GM21529 (cell line): ENCODE results near the gene AFG3L2.

ENCODE experiments used
- ATAC-seq: cut with Tn5 transposase; IDR thresholded peaks from one replicate; pipeline ENCODE4 v1.9.1; 2021; ENCODE audit not compliant: unreplicated experiment

Gene AFG3L2

DNA sequence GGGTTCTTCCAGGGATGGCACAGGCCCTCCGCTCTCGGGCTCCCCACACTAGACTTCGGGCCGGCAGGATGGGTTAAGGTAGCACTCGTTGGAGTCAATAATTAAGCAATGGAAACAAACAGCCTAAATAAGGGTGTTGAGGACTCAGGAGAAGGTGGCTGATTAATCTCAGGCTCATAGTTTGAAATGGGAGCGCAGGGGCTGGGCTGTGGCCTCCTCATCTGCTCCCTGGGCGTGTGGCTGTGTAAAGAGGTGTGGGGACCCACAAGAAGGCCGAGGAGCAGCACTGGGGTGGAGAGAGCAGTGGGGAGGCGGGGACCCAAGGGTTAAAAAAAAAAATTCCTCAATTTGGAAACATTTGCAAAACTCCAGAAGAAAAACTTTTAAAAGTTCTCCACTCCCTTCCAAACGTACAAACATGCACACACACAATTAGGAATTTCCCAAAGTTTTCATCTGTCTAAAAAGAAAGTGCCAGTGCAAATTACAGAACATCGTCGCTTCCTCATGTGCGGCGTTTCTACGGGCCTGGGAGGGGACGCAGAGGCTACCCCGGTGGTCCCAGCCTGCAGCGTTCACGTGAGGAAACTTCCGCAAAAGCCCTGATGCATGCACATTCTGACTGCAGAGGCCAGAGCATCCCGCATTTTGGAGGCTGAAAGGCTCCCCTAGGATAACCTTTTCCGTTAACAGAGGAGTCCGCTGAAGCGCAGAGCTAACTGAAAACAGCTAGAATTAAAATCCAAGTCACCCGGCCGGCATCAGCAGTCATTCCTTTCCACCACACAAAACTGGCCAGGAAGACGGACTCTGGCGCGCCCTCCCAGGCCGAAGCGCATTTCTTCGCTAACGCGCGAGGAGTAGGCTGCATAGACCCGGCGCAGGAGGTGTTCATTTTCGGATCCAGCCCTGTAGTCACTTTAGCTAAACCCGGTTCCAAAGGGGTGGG lies 70.0 kb downstream of the AFG3L2 start:
- peak; percentile 10 for ATAC-seq

GRCh38 chr18:12305930-12306629 lies 70.9 kb downstream of the AFG3L2 start:
- ATAC-seq, result no peak

DNA sequence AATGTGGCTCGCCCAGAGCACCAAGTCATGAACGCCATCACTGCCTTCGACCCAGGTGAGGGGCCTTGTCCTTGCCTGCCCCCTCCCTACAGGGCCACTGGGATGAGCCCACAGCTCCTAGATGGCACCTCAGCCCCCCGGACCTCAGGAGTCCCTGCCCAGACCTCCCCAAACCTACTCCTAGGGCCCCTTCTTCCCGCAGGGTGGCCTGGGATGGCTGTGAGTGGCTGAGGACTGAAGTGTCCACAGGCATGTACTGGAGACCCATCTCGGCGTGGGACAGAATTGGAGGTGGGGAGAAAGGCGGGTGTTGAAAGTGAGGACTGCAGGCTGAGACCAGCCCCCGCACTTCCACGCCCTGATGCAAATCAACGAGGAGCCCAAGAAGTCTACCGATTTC lies 71.8 kb downstream of the AFG3L2 start:
- ATAC-seq, result no peak

DNA sequence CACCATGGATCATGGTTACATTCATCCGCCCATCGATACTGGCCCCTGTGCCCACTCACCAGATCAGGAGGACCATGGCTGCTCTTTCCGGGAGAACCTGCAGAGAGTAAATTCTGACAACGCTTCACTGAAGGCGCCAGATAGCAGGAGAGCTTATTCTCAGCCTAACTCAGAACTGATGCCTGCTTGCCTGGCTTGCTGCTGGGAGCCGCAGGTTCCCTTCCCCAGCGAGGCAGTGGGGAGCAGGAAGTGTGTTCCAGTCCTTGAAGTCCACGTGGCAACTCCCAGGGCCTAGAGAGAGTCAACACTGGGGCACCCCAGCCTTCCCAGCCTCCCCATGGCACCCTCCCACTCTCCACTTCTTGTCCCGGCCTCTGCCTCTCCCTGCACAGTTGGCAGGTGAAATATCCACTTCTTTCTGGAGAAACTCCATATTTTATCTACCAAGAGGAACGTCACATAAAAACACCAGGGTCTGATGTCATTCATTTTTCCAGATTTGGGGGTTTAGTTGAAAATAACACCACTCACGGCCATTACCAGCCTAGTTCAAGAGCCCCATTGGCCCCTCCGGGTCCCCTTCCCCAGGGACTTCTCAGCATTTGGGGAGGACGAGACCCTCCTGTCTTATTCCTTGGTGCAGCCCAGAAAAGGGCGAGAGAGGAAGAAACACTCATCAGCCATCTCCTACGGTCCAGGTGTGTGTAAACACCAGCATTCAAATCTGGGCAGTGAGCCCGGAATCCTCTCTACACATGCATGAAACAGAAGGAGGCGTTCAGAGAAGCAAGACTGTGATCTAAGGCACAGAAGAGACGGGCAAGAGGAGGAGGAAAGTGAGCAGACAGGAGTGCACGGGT lies 72.4 kb downstream of the AFG3L2 start:
- ATAC-seq, result no peak

DNA sequence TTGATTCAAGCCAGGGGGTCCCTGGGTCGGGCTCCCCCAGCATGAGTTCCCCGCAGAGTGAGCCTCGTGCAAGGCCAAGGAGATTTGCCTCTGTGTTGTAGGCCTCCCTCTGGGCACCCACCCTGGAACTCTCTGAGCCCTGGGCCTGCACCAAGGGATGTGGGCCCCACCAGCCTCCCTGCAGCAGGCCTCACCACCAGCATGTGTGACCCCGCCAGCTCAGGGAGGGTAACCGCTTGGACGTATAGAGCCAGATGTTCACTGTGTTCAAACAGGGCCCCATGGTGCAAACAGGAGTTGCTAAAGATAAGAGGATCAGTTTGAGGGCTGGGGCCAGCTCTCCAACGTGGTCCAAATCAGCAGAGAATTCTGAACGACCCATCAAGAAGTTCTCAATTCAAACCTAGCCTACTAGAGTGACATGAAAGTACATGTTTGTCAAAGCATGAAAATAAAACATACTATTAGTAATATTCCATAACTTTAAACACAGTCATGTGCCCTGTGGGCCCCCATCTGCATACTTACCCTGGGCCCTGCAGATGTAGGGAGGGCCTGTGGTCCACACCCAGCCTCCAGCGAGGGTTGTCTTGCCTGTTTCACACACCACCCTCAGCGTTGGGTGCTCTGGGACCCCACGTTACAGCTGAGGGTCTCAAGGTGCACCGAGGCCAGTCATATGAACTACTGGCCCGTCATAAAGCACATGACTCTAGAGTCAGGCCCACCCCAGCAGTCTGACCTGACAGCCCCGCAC lies 74.5 kb downstream of the AFG3L2 start:
- no peak for ATAC-seq

DNA sequence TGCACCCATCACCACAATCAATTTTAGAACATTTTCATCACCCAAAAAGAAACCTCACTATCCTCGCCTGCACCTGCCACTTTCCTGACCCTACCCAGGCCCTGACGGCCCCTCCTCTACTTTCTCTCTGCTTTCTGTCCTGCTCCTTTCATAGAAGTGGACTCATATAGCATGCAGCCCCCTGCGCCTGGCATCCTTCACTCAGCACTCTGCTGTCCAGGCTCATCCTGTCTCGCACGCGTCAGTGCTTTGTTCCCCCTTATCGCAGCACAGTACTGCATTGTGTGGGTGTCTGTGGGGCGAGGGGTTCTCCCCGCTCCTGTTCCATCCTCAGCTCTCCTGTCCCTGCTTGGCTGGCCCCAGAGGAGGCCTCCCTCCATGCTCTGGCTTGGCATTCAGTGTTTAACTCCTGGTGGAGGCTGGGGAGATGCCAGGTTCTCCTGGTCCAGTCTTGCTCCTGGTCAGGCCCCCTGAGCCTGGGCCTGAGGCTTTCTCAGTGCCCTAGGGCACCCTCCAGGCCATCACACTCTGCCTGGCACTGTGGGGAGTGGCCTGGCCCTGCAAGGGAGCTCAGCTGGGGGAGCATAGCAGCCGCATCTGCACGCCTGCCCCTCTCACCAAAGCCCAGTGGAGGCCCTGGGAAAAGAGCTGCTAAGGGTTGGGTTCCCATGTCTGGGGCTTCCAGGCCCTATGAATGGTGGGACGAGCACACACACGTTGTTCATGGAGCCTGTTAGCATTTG lies 75.6 kb downstream of the AFG3L2 start:
- ATAC-seq, result no peak

DNA sequence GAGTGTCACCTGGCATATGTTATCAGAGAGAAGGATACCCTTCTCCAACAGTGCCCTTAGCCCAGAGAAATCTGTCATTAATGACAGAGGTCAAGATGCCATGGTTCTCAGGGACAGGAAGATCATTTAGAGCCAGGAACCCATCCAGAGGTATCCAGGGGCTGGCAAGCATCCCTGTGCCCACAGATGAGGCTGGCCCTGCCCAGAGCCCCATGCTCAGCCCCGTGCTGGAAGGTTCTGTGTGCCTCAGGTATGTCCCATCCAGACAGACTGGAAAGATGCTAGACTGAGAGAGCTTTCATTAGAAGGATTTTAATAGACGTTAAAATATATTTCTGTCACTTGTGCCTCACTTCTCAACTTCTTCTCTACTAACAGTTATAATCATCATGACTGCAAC lies 77.2 kb downstream of the AFG3L2 start:
- no peak for ATAC-seq

DNA sequence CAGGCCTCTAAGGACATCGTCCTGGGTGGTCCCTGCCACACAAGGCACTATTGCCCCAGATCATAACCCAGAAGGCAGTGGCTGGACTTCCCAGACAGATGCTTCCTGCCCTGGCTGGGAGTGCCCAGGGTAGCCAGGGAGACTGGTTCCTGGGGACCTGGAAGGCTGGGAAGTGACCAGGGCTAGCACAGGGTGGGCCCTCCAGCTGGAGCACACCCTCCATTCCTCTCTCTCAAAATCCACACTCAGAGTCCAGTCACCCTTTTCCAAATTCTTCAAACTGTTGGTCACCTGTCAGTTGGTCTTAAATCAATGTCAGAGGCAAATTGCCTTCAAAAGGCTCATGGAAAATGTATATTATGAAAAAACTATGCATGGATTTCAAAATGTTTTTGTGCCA lies 80.6 kb downstream of the AFG3L2 start:
- no peak for ATAC-seq

DNA sequence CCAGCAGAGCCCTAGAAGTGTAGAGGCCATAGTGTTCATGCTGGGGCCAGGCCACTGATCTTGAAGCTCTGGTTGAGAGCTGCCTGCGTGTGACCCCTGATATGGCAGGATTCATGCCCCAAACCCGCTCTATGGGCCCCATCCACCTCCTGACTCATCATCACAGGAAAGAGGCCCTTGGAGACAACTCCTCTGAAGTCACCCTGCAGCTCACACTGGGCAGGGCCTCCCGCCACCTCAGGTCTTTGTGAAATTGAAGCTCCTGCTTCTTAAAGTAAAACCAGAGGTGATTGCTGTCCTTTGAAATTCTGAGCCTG lies 81.0 kb downstream of the AFG3L2 start:
- ATAC-seq, result no peak

GRCh38 chr18:12295389-12296086 lies 81.5 kb downstream of the AFG3L2 start:
- ATAC-seq, result no peak

DNA sequence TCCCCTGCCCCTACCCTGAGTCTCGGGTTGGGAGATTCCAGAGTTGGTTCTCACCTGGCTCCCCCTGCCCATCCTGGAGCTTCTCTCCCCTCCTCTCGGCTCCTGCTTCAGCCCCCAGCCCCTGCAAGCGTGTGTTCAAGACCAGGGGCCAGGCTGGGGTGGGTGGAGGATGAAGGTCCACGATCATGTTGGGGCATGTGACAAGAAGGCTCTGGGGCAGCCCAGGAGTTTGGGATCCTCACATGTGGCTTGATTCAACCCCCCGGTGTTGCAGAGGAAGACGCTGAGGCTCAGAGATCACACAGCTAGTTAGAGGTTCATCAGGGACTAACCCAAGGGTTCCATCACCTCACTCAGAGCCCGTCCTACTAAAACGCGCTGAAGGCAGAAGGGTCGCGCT lies 83.2 kb downstream of the AFG3L2 start:
- no peak for ATAC-seq

GRCh38 chr18:12291690-12292089 lies 85.3 kb downstream of the AFG3L2 start:
- ATAC-seq, result no peak

DNA sequence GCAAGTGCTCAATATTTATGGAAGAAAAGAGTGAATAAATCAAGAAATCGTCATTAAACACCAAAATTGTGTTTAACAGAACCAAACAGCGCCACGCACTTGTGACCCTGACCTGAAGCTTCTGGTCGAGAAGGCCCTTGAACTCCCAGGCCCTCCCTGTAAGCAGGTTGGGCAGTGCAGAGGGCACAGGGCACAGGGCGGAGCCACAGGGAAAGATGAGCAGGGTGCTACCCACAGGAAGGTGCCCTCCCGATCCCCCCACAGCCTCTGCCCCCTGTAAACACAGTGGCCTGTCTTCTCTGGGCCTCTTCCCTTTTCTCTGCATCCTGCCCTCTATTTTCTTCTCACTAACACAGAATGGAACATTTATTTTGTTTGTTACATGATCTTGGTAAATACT lies 85.9 kb downstream of the AFG3L2 start:
- ATAC-seq, result no peak

DNA sequence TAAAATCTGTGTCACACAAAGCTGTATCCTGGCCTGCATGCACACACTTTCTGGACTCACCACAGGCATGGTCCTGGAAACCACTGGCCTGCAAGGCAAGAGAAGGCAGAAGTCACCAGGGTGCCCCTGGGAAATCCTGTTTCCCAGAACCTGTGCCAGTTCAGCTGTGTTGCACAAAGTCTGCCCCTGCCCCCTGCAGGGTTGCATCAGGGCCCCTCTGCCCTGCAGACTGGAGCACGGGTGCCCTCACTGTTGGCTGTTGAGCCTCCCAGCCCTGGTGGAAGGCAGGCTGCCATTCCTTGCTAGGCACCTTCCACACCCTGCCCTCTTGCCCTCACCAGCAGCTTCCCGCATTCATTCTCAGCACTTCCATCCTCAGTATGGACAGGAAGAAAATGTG lies 86.9 kb downstream of the AFG3L2 start:
- no peak for ATAC-seq

GRCh38 chr18:12288403-12288755 lies 88.6 kb downstream of the AFG3L2 start:
- no peak for ATAC-seq

- no peak for ATAC-seq
These were observed 89.2 kb downstream of the AFG3L2 start for GRCh38 chr18:12287684-12288402.

DNA sequence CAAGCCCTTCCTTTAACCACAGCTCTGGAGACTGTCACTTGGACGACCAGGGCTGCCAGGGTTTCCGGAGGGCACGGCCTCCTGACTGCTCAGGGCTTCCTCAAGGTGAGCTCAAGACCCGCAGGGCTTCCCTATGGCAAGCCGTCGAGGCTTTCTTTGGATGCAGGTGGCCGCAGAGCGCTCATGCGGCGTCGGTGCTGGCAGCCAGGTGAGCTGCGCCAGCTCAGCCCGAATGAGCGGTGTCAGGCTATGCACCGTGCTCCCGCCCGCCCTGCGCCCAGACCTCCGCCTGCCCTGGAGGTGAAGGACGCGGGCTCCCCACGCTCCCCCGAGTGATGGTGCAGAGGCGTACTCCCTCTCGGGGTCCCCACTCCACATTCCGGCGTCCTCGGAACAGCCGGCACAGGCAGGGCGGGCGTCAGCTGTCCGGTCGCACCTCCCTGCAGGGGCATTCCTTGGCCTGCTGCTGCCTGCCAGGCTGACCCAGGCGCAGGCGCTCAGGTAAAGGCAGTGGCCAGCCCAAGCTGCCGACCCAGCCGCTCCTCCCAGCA lies 89.8 kb downstream of the AFG3L2 start:
- ATAC-seq, result no peak

- ATAC-seq, result no peak
These were observed 93.4 kb downstream of the AFG3L2 start for GRCh38 chr18:12283666-12284065.

DNA sequence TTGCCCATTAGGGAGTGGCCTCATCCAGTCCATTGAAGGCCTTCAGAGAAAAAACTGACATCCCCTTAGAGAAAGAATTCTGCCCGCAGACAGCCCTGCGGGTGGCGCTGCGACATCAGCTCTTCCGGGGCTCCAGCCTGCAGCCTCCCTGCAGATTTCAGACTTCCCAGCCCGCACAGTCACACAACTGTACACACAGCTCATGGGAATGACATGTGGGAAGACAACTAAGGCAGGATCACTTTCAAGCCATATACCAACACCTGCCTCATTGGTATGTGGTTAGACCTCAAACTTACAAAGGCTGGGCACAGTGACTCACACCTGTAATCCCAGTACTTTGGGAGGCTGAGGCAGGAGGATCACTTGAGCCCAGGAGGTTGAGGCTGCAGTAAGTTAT lies 93.8 kb downstream of the AFG3L2 start:
- no peak for ATAC-seq
